HCT116 (cell line): Measurements from ENCODE around the gene EFCAB5. TPM values are rescaled to one million over a fixed set of nuclear protein-coding genes. Genes with fewer than 3 reads are reported as not detected.

Source experiments
- ATAC-seq: fragments of 200-7000 bp; cut with Tn5 transposase; 2 replicates; pipeline ENCODE4 v1.9.1; 2020; ENCODE audit warnings: mild to moderate bottlenecking, moderate library complexity
- BruUV-seq: library from RNA; stranded (reverse); fragments of 400-500 nt; replicated peaks from 2 replicates; lab custom pipeline; 2021; lab: Mats Ljungman, UMichigan
- CTCF ChIA-PET: fragments of 300-600 bp; sonication (Branson Sonifier 250); formaldehyde crosslinking; loops from one replicate; lab custom pipeline; 2021; ENCODE audit warnings: antibody characterized with exemption; lab: Charles Lee
- POLR2A ChIA-PET: fragments of 300-600, 350-600 bp; sonication (Branson Sonifier 250); formaldehyde crosslinking; loops from one replicate; lab custom pipeline; 2021; ENCODE audit warnings: antibody characterized with exemption; lab: Charles Lee
- RAD21 ChIA-PET, 2 experiments: fragments of 300-600 bp; sonication (Branson Sonifier 250); formaldehyde crosslinking; loops; one replicate each; lab custom pipeline; 2023; ENCODE audit warnings: low total read pairs in 2 of 2; ENCODE audit not compliant: uncharacterized antibody in 2 of 2, unreplicated experiment in 2 of 2, low non-redundant PET in 1 of 2; lab: Charles Lee
- DNase-seq: peaks from one replicate; pipeline ENCODE4 v3.0.0-alpha.2; 2010; ENCODE audit warnings: low read depth, low spot score
- H2AFZ ChIP-seq: fragments of 200-600 bp; shearing (Covaris generic), sonication (generic); 2 replicates; pipeline ENCODE4 v1.6.1; 2017; ENCODE audit warnings: low read depth, mixed run types, mixed read lengths, antibody characterized with exemption, low read length; ENCODE audit not compliant: poor library complexity, severe bottlenecking
- H3K27ac ChIP-seq: 2 replicates; pipeline ENCODE4 v1.5.1; 2012; ENCODE audit warnings: low read depth, low read length
- H3K27me3 ChIP-seq: fragments of 200-600 bp; sonication (generic); 2 replicates; pipeline ENCODE4 v1.6.1; 2016; ENCODE audit warnings: mixed run types, low read length, mixed read lengths; ENCODE audit not compliant: insufficient read depth
- H3K36me3 ChIP-seq, 2 experiments: fragments of 200-500 bp in 1 of 2; fragments of 200-600 bp in 1 of 2; sonication (Bioruptor generic) in 1 of 2; sonication (generic) in 1 of 2; 2 replicates each; pipeline versions ENCODE4 v1.5.1 to v1.6.1; 2014 to 2016; ENCODE audit warnings: low read length in 2 of 2, inconsistent platforms in 1 of 2, mixed read lengths in 1 of 2, mixed run types in 1 of 2; ENCODE audit not compliant: insufficient read depth in 2 of 2, control insufficient read depth in 1 of 2
- H3K4me1 ChIP-seq, 2 experiments: fragments of 200-600 bp in 1 of 2; sonication (generic) in 1 of 2; 2 replicates each; pipeline versions ENCODE4 v1.5.1 to v1.6.1; 2012 to 2017; ENCODE audit warnings: low read length in 2 of 2, inconsistent platforms in 1 of 2, mild to moderate bottlenecking in 1 of 2, mixed read lengths in 1 of 2, mixed run types in 1 of 2, moderate library complexity in 1 of 2; ENCODE audit not compliant: insufficient read depth in 2 of 2, control insufficient read depth in 1 of 2
- H3K4me2 ChIP-seq: fragments of 200-600 bp; sonication (generic); 2 replicates; pipeline ENCODE4 v1.6.1; 2017; ENCODE audit warnings: mixed run types, low read length, mixed read lengths
- H3K4me3 ChIP-seq, 2 experiments: fragments of 200-600 bp in 1 of 2; sonication (generic) in 1 of 2; replicated peaks in 1 of 2; 2 replicates each; pipeline ENCODE4 v1.5.1; 2011 to 2016; ENCODE audit warnings: low read length in 2 of 2, control low read depth in 1 of 2, low read depth in 1 of 2, mild to moderate bottlenecking in 1 of 2, mixed read lengths in 1 of 2, mixed run types in 1 of 2
- H3K79me2 ChIP-seq: fragments of 200-600 bp; sonication (generic); 2 replicates; pipeline ENCODE4 v1.6.1; 2017; ENCODE audit warnings: mild to moderate bottlenecking, mixed run types, low read length, moderate library complexity, mixed read lengths; ENCODE audit not compliant: insufficient read depth
- H3K9ac ChIP-seq: fragments of 200-600 bp; sonication (generic); 2 replicates; pipeline ENCODE4 v1.6.1; 2016; ENCODE audit warnings: low read length, mixed read lengths
- H3K9me2 ChIP-seq: fragments of 200-600 bp; sonication (generic), shearing (Covaris generic); 2 replicates; pipeline ENCODE4 v1.6.1; 2017; ENCODE audit warnings: mixed run types, mild to moderate bottlenecking, moderate library complexity; ENCODE audit not compliant: insufficient read depth
- H3K9me3 ChIP-seq, 2 experiments: fragments of 200-500 bp in 1 of 2; fragments of 200-600 bp in 1 of 2; sonication (Bioruptor generic) in 1 of 2; sonication (generic) in 1 of 2; 2 replicates each; pipeline ENCODE4 v1.6.1; 2014 to 2017; ENCODE audit warnings: low read length in 2 of 2, mixed read lengths in 2 of 2, inconsistent platforms in 1 of 2, low read depth in 1 of 2, mild to moderate bottlenecking in 1 of 2, mixed run types in 1 of 2, moderate library complexity in 1 of 2; ENCODE audit not compliant: control insufficient read depth in 1 of 2, insufficient read depth in 1 of 2
- H4K20me1 ChIP-seq: fragments of 200-600 bp; sonication (generic), shearing (Covaris generic); 2 replicates; pipeline ENCODE4 v1.6.1; 2017; ENCODE audit warnings: mixed run types, mild to moderate bottlenecking, moderate library complexity; ENCODE audit not compliant: insufficient read depth
- CBX3 ChIP-seq: IDR thresholded peaks from 2 replicates; pipeline ENCODE4 v1.6.1; 2012; ENCODE audit warnings: low read depth
- CEBPB ChIP-seq: IDR thresholded peaks from 2 replicates; pipeline ENCODE4 v1.6.1; 2012; ENCODE audit warnings: low read depth
- EGR1 ChIP-seq: IDR thresholded peaks from 2 replicates; pipeline ENCODE4 v1.6.1; 2012; ENCODE audit warnings: low read depth
- FOSL1 ChIP-seq: IDR thresholded peaks from 2 replicates; pipeline ENCODE4 v1.6.1; 2012; ENCODE audit warnings: low read depth
- JUND ChIP-seq: IDR thresholded peaks from 2 replicates; pipeline ENCODE4 v1.6.1; 2012
- POLR2A ChIP-seq: IDR thresholded peaks from 2 replicates; pipeline ENCODE4 v1.7.0; 2011; ENCODE audit warnings: borderline replicate concordance; ENCODE audit not compliant: insufficient read depth, insufficient read length; ENCODE audit errors: extremely low read depth
- POLR2AphosphoS5 ChIP-seq: IDR thresholded peaks from 2 replicates; pipeline ENCODE4 v1.6.1; 2011; ENCODE audit warnings: mild to moderate bottlenecking, low read depth, low read length, moderate library complexity
- RAD21 ChIP-seq: IDR thresholded peaks from 2 replicates; pipeline ENCODE4 v1.6.1; 2012; ENCODE audit warnings: low read depth, mild to moderate bottlenecking
- SIN3A ChIP-seq: IDR thresholded peaks from 2 replicates; pipeline ENCODE4 v1.6.1; 2012; ENCODE audit warnings: low read depth
- SP1 ChIP-seq: IDR thresholded peaks from 2 replicates; pipeline ENCODE4 v1.6.1; 2012; ENCODE audit warnings: low read depth
- SRF ChIP-seq: IDR thresholded peaks from 2 replicates; pipeline ENCODE4 v1.6.1; 2012; ENCODE audit warnings: low read depth
- TCF7L2 ChIP-seq: IDR thresholded peaks from 2 replicates; pipeline ENCODE4 v1.7.0; 2011; ENCODE audit warnings: borderline replicate concordance, inconsistent platforms; ENCODE audit not compliant: insufficient read depth, insufficient read length; ENCODE audit errors: extremely low read depth
- ZFX ChIP-seq: fragments of 450-650 bp; IDR thresholded peaks from 2 replicates; pipeline ENCODE4 v1.6.1; 2017
- ZNF274 ChIP-seq: fragments of 200-500 bp; sonication (Bioruptor generic); IDR thresholded peaks from 2 replicates; pipeline ENCODE4 v1.6.1; 2014; ENCODE audit warnings: mild to moderate bottlenecking, low read depth, low read length, inconsistent platforms
- intact Hi-C: fragments of 100-400 bp; cut with micrococcal nuclease; formaldehyde crosslinking; loops from 2 replicates; pipeline ENCODE4 v1.10.0; 2022
- total RNA-seq: library from RNA; stranded (reverse); gene quantifications from one replicate; pipeline ENCODE4 v1.2.1, GENCODE V29; 2021; ENCODE audit not compliant: unreplicated experiment
- TF ChIP-seq, protein P1 (sequence below): IDR thresholded peaks from 2 replicates; pipeline ENCODE4 v1.6.1; 2012; ENCODE audit warnings: low read depth
- TF ChIP-seq, protein P2 (sequence below): IDR thresholded peaks from 2 replicates; pipeline ENCODE4 v1.6.1; 2011; ENCODE audit warnings: mild to moderate bottlenecking, low read length, moderate library complexity; ENCODE audit not compliant: insufficient replicate concordance; ENCODE audit errors: extremely low read depth

The EFCAB5 gene
- total RNA-seq, 1 experiment from 2014 or later = 0.17 TPM

DNA sequence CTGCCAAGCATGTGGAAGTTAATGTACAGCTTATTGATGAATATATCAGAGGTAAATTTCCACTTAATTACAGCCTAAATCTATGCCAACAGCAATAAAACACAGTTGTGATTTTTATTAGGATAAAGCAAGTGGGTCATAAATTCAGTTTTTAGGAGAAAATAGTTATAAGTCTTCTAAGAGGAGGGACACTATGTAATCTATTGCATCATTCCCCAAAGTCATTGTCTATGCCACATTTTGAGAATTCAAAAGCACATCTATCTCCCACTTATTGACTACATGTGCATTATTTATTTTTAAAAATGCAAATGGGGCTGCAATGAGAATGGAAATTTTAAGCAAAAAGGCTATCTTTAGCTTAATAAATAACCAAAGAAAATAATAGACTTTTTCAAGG is 151.5 kb downstream of the EFCAB5 start:
- H3K4me3 ChIP-seq = no peak overlapping the region
- peak overlapping the region; percentile 85 for H2AFZ ChIP-seq
- no peaks in the 10 kb centered on the region for H3K27me3 ChIP-seq
- no peak for TF ChIP-seq EGR1
- no peak for TF ChIP-seq CBX3
- no peak for TF ChIP-seq SRF
- no peak for TF ChIP-seq FOSL1
- TF ChIP-seq POLR2AphosphoS5 = no peak
- no peak for TF ChIP-seq SIN3A
- TF ChIP-seq POLR2A = no peak
- no peak for TF ChIP-seq ZNF274
- TF ChIP-seq, protein P1, sequence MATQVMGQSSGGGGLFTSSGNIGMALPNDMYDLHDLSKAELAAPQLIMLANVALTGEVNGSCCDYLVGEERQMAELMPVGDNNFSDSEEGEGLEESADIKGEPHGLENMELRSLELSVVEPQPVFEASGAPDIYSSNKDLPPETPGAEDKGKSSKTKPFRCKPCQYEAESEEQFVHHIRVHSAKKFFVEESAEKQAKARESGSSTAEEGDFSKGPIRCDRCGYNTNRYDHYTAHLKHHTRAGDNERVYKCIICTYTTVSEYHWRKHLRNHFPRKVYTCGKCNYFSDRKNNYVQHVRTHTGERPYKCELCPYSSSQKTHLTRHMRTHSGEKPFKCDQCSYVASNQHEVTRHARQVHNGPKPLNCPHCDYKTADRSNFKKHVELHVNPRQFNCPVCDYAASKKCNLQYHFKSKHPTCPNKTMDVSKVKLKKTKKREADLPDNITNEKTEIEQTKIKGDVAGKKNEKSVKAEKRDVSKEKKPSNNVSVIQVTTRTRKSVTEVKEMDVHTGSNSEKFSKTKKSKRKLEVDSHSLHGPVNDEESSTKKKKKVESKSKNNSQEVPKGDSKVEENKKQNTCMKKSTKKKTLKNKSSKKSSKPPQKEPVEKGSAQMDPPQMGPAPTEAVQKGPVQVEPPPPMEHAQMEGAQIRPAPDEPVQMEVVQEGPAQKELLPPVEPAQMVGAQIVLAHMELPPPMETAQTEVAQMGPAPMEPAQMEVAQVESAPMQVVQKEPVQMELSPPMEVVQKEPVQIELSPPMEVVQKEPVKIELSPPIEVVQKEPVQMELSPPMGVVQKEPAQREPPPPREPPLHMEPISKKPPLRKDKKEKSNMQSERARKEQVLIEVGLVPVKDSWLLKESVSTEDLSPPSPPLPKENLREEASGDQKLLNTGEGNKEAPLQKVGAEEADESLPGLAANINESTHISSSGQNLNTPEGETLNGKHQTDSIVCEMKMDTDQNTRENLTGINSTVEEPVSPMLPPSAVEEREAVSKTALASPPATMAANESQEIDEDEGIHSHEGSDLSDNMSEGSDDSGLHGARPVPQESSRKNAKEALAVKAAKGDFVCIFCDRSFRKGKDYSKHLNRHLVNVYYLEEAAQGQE = no peak
- no peak for TF ChIP-seq CEBPB
- TF ChIP-seq JUND = no peak
- no peak for TF ChIP-seq TCF7L2
- no peak for TF ChIP-seq ZFX
- TF ChIP-seq, protein P2, sequence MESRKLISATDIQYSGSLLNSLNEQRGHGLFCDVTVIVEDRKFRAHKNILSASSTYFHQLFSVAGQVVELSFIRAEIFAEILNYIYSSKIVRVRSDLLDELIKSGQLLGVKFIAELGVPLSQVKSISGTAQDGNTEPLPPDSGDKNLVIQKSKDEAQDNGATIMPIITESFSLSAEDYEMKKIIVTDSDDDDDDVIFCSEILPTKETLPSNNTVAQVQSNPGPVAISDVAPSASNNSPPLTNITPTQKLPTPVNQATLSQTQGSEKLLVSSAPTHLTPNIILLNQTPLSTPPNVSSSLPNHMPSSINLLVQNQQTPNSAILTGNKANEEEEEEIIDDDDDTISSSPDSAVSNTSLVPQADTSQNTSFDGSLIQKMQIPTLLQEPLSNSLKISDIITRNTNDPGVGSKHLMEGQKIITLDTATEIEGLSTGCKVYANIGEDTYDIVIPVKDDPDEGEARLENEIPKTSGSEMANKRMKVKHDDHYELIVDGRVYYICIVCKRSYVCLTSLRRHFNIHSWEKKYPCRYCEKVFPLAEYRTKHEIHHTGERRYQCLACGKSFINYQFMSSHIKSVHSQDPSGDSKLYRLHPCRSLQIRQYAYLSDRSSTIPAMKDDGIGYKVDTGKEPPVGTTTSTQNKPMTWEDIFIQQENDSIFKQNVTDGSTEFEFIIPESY = no peak
- no peak for TF ChIP-seq RAD21
- no peak for TF ChIP-seq SP1
- no peaks in the 10 kb centered on the region for H3K79me2 ChIP-seq
- ATAC-seq = no peak
- no peaks in the 10 kb centered on the region for H3K9me2 ChIP-seq
- no TSS peak for BruUV-seq
- H3K27ac ChIP-seq = no peak overlapping the region
- ChIA-PET RAD21 (interaction anchor here (0.6 to 1.8 kb wide), 8 partner anchors 66 to 454 kb away, joined by 3 to 7 read pairs (median 5); no protein-coding TSS in a partner anchor), POLR2A (interaction anchor here (0.8 to 1.4 kb wide), 2 partner anchors 63 to 476 kb away, joined by 3 read pairs; no protein-coding TSS in a partner anchor), CTCF (interaction anchor here (0.6 to 5.7 kb wide), 54 partner anchors 8 to 976 kb away, joined by 3 to 79 read pairs (median 4); partner anchors contain the start of genes ANKRD13B, CORO6, SSH2 and TP53I13)
- H3K4me1 ChIP-seq = peaks cover 0 to 32% of the 10 kb centered on the region in 2 experiments; a peak in 2 of 4 replicates
- DNase-seq = no peak
- intact Hi-C loops = loop anchor here (1.0 to 2.0 kb wide), 5 partner anchors 67 to 476 kb away; partner anchors contain the start of gene SSH2
- H4K20me1 ChIP-seq = no peaks in the 10 kb centered on the region
- H3K36me3 ChIP-seq = no peaks in the 10 kb centered on the region
- H3K4me2 ChIP-seq = no peak overlapping the region; the same call in 1 of the 2 replicates
- H3K9me3 ChIP-seq = no peaks in the 10 kb centered on the region
- no peak overlapping the region for H3K9ac ChIP-seq
